Measurements from ENCODE around the gene UCK1. TPM values are rescaled to one million over a fixed set of nuclear protein-coding genes. Genes with fewer than 3 reads are reported as not detected.
A peak's percentile ranks its signal among the peaks of the same experiment; 100 is the strongest.

Gene UCK1
- total RNA-seq, 2 donors from 2014 or later = 24.9 to 37.4 TPM

GRCh38 chr9:131545003-131545785 is 14.1 kb upstream of the UCK1 start, which contains the start of gene PRRT1B:
TSS of gene PRRT1B (plus strand) at chr9:131545523. CDS start at chr9:131545616, 93 bp downstream.
- no peak within 1 kb of the TSS for H3K27ac Mint-ChIP-seq
- peaks cover 6% of the 10 kb centered on the region for H3K9me3 Mint-ChIP-seq
- DNase-seq (ENCODE audit: low spot score) (no peak), ATAC-seq (no peak)
- H3K27me3 Mint-ChIP-seq = peaks cover 33 to 35% of the 10 kb centered on the region in 2 donors
- H3K4me3 Mint-ChIP-seq = no peak within 1 kb of the TSS
- peaks cover 6 to 7% of the 10 kb centered on the region in 2 donors for H3K4me1 Mint-ChIP-seq (ENCODE audit: low read depth in 2 of 2)
- H3K36me3 Mint-ChIP-seq = peaks cover 15% of the 10 kb centered on the region

DNA sequence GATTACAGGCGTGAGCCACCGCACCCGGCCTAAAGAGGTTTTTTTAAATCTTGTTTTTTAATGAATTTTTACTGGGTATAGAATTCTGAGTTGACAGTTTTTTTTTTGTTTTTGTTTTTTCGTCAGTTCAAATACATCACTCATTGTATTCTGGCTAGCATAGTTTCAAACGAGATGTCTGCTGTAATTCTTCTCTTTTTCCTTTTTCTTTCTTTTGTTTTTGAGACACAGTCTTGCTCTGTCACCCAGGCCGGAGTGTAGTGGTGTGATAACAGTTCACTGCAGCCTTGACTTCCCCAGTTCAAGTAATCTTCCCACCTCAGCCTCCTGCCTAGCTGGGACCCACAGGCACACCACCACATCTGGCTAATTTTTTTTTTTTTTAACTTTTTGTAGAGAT is 12.1 kb upstream of the UCK1 start:
- H3K4me3 Mint-ChIP-seq = no peak overlapping the region
- ATAC-seq = no peak
- H3K9me3 Mint-ChIP-seq = peaks cover 6% of the 10 kb centered on the region
- no peak for DNase-seq (ENCODE audit: low spot score)
- H3K36me3 Mint-ChIP-seq = peaks cover 15% of the 10 kb centered on the region
- no peak overlapping the region for H3K27ac Mint-ChIP-seq
- H3K4me1 Mint-ChIP-seq (ENCODE audit: low read depth in 2 of 2) = peaks cover 6 to 9% of the 10 kb centered on the region in 2 donors
- H3K27me3 Mint-ChIP-seq = peaks cover 12 to 17% of the 10 kb centered on the region in 2 donors

DNA sequence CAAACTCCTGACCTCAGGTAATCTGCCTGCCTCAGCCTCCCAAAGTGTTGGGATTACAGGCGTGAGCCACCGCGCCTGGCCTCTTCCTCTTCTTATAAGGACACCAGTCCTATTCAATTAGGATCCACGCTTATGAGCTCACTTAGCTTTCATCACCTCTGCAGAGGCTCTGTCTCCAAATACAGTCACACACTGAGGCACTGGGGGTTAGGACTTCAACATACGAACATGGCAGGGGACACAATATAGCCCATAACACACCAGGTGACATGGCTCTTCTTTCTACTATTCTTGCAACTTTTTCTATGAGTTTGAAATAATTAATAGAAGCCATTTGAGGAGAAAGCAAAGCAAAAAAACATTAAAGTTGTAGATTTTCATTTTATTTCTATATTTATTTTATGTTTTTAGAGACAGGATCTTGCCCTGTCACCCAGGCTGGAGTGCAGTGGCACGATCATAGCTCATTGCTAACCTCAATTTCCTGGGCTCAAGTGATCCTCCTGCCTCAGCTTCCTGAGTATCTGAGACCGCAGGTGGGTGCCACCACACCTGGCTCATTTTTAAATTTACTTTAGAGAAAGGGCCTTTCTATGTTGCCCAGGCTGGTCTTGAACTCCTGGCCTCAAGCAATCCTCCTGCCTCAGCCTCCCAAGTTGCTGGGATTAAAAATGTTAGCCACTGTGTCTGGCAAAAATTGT is 8.3 kb upstream of the UCK1 start:
- Mint-ChIP-seq H3K27me3 (peaks cover 0 to under 1% of the 10 kb centered on the region in 2 donors), H3K36me3 (peaks cover 9% of the 10 kb centered on the region), H3K27ac (no peak overlapping the region), H3K4me3 (no peak overlapping the region), H3K9me3 (peaks cover 6% of the 10 kb centered on the region), H3K4me1 (ENCODE audit: low read depth in 2 of 2) (peaks cover 0 to 3% of the 10 kb centered on the region in 2 donors)
- ATAC-seq (no peak), DNase-seq (ENCODE audit: low spot score) (no peak)

- ATAC-seq (no peak), DNase-seq (ENCODE audit: low spot score) (no peak)
- no peaks in the 10 kb centered on the region for H3K27me3 Mint-ChIP-seq
- peaks cover 3% of the 10 kb centered on the region for H3K9me3 Mint-ChIP-seq
- no peak overlapping the region for H3K27ac Mint-ChIP-seq
- H3K4me1 Mint-ChIP-seq (ENCODE audit: low read depth in 2 of 2) = peaks cover 0 to 3% of the 10 kb centered on the region in 2 donors
- no peak overlapping the region for H3K4me3 Mint-ChIP-seq
- H3K36me3 Mint-ChIP-seq = peaks cover under 1% of the 10 kb centered on the region
These were observed 6.9 kb upstream of the UCK1 start for GRCh38 chr9:131537946-131538345.

DNA sequence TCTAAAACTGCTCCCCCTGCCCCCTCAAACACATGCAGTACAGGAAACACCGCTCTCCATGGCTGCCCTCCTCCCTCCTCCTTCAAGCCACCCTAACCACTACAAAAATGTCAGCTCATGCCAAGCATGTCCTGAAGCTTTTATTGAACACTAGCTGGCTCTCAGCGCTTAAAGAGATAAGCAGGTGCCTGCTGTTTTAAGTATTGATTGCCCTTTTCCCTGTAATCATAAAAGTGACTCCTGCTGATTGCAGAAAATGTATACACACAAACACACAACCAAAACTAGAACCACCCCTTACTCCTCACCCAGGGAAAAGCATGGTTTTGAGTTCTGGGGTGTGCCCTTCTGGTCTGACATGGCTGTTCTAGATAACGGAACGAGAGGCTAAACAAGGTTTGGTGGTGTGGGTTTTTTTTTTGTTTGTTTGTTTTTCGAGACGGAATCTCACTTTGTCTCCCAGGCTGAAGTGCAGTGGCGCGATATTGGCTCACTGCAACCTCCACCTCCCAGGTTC is 3.7 kb upstream of the UCK1 start:
- Mint-ChIP-seq H3K27me3 (no peaks in the 10 kb centered on the region), H3K4me3 (no peak overlapping the region), H3K27ac (no peak overlapping the region), H3K9me3 (no peaks in the 10 kb centered on the region), H3K4me1 (ENCODE audit: low read depth in 2 of 2) (peaks cover 2 to 6% of the 10 kb centered on the region in 2 donors), H3K36me3 (no peaks in the 10 kb centered on the region)
- ATAC-seq (no peak), DNase-seq (ENCODE audit: low spot score) (no peak)

- no peaks in the 10 kb centered on the region for H3K27me3 Mint-ChIP-seq
- H3K4me3 Mint-ChIP-seq = peak overlapping the region; percentile 80
- peak; percentile 7 to 37 for ATAC-seq
- peaks cover 4% of the 10 kb centered on the region for H3K36me3 Mint-ChIP-seq
- DNase-seq (ENCODE audit: low spot score) = no peak
- no peaks in the 10 kb centered on the region for H3K9me3 Mint-ChIP-seq
- H3K4me1 Mint-ChIP-seq (ENCODE audit: low read depth in 2 of 2) = peaks cover 3 to 6% of the 10 kb centered on the region in 2 donors
- no peak overlapping the region for H3K27ac Mint-ChIP-seq
These were observed 530 bp downstream of the UCK1 start for GRCh38 chr9:131530546-131530919.

DNA sequence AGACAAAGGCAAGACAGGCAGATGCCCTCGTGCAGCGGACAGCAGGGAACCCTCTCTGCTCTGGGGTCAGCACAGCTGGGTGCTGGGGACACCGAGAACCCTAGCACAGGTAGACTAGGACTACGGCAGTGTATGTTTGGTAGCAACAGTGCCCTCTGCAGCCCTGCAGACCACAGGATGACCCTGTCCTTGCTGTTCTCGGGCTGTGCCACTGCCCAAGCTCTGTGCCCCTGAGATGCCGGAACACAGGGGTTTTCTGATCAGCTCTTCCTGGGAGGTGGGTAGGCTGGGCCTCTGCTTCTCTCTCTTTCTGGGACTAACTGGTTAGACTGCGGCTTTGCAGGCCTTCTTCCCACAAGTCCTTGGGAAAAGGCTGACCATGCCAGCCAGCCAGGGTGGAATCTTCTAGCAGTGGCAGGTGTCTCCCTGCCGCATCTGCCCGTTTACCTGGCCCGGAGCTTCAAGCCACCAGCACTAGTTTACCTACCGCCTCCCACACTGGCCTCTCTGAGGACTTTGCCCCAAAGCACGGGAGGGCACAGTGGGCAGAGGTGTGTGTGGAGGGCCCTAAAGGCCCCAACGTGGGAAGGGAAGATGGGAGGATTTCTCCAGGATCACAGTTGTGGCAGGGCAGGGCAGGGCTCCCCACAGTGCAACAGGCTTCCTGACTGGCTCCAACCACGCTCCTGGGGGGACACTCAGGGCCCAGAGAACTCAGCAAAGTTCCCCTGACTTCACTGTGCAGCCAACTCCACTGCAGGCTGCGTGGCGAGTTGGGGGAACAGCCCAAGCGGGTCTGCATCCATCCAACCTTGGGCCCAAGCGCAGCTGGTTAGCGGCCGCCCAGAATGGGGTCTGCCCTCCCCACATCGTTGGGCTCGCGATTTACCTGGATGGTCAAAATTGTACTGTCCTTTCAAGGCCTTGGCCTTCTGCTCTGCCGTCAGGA is 1.2 kb downstream of the UCK1 start:
- Mint-ChIP-seq H3K9me3 (no peaks in the 10 kb centered on the region), H3K27ac (no peak overlapping the region), H3K4me1 (ENCODE audit: low read depth in 2 of 2) (peaks cover 3 to 6% of the 10 kb centered on the region in 2 donors), H3K4me3 (peak overlapping the region; percentile 80), H3K27me3 (no peaks in the 10 kb centered on the region), H3K36me3 (peaks cover 4% of the 10 kb centered on the region)
- no peak for DNase-seq (ENCODE audit: low spot score)
- no peak for ATAC-seq

GRCh38 chr9:131528886-131529505 is 2.1 kb downstream of the UCK1 start:
- ATAC-seq = no peak
- Mint-ChIP-seq H3K4me3 (no peak overlapping the region), H3K4me1 (ENCODE audit: low read depth in 2 of 2) (peaks cover 3 to 6% of the 10 kb centered on the region in 2 donors), H3K36me3 (peaks cover 4% of the 10 kb centered on the region), H3K27ac (no peak overlapping the region), H3K27me3 (no peaks in the 10 kb centered on the region), H3K9me3 (no peaks in the 10 kb centered on the region)
- DNase-seq (ENCODE audit: low spot score) = no peak

DNA sequence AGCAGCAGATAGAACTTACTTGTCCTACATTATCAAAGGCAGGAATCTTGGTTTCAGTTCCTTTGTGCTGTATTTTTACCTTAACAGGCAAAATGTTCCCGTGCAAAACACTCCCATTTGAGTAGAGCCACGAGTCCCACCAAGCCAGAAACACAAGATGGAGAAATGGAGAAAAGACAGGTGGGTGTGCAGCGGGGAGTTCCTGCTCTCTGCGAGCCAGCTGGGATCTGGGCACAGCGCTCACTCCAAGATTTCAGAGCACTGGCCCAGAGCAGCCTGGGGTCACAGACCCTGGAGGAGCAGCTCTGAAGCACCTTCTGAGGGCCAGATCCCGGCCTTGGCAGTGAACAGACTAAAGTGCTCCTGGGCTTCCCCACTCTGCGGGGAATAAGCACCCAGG is 2.9 kb downstream of the UCK1 start:
- peak overlapping the region; percentile 34 for H3K4me3 Mint-ChIP-seq
- ATAC-seq = no peak
- no peak overlapping the region for H3K27ac Mint-ChIP-seq
- H3K36me3 Mint-ChIP-seq = peaks cover 4% of the 10 kb centered on the region
- DNase-seq (ENCODE audit: low spot score) = no peak
- H3K27me3 Mint-ChIP-seq = no peaks in the 10 kb centered on the region
- peaks cover 3 to 6% of the 10 kb centered on the region in 2 donors for H3K4me1 Mint-ChIP-seq (ENCODE audit: low read depth in 2 of 2)
- no peaks in the 10 kb centered on the region for H3K9me3 Mint-ChIP-seq

DNA sequence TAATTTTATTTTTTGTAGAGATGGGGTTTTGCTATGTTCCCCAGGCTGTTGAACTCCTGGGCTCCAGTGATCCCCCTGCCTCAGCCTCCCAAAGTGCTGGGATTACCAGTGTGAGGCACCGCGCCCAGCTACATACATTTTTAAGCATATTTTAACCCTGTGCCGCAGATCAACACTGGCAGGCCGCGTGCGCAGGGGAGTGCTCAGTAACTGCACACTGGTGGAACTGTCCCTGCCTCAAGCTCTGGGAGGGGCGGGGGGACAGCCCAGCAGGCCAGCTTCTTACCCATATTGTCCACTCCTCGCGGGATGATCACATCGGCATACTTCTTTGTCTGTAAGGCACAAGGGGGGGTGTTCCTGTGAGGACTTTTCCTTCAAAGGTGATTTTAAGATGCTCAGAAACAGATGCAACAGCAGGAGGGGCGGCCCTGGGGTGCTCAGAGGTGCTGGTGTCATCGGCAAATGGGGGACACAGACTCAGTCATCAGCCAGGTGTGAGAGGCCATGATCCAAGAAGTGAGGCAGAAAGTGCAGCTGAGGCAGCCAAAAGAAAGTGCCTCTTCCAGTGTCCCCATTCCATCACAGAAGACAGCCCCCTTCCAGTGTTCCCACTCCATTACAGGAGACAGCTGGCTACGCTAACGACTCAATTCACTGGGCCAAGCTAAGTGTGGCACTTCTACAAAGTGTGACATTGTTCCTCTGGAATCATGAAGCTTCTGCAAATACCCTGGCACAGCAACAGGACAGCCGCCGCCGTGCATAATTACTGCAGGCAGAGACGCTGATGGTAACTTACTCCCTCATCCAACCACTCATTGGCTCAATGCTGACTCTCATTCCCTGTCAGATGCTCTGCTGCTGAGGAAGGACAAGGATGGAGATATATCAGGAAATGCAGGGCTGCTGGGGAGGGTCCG is 5.2 kb downstream of the UCK1 start:
- Mint-ChIP-seq H3K4me1 (ENCODE audit: low read depth in 2 of 2) (peaks cover 3 to 6% of the 10 kb centered on the region in 2 donors), H3K27me3 (no peaks in the 10 kb centered on the region), H3K36me3 (peaks cover 4% of the 10 kb centered on the region), H3K4me3 (no peak overlapping the region), H3K9me3 (no peaks in the 10 kb centered on the region), H3K27ac (no peak overlapping the region)
- DNase-seq (ENCODE audit: low spot score) (no peak), ATAC-seq (no peak)

DNA sequence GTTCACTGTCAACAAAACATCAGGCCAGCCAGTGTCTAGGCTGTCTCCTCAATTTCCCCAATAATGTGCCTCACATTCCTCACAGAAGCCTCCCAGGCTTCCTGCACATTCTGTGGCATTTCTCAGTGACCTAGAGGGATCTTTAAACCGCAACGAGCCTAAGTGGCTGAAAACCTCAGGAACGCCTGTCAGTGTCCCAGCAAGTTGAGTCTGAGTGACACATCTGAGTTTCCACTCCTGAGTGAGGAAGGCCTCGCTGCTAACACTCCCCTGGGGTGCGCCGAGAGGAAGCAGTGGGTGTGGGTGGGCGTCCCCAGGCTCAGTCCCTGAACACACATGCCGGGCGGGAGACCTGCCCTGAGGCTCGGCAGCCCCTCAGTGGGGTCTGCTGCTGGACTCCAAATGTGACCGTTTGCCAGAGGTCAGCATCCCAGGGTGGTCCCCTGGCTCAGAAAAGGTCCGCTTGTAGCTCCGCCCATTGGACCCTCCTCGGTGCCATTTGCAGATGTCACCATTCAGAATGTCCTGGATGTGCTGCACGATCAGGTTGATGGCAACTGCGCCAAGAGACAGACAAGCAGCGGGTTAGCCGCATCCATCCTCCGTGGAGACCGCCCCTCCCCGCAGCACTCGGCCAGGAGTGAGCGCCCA is 6.3 kb downstream of the UCK1 start:
- Mint-ChIP-seq H3K4me3 (no peak overlapping the region), H3K27ac (no peak overlapping the region), H3K9me3 (no peaks in the 10 kb centered on the region), H3K36me3 (peaks cover 4% of the 10 kb centered on the region), H3K27me3 (no peaks in the 10 kb centered on the region), H3K4me1 (ENCODE audit: low read depth in 2 of 2) (peaks cover under 1 to 3% of the 10 kb centered on the region in 2 donors)
- DNase-seq (ENCODE audit: low spot score) (no peak), ATAC-seq (no peak)
